ENCODE results near the gene PITPNC1. TPM values are rescaled to one million over a fixed set of nuclear protein-coding genes. Genes with fewer than 3 reads are reported as not detected.

The PITPNC1 gene
- total RNA-seq, 1 donor from 2014 or later = 12.4 TPM

DNA sequence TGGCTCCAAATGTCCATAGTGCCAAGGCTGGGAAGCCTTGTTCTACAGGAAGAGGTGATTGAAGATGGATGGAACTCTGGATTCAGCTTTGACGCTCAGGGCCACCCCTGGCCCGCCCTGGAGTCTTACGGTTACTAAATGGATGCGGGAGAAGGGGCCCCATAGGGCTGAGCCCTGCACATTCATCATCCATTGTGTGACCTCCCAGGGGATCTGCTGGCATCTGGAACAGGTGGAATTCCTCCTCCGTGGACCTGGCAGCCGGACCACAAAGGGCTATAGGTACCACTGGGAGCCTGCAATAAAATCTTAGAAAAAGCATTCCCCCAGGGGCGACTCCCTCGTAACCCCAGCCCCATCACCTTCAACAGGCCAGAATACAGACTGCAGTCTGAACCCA, 259.2 kb downstream of the PITPNC1 start:
- no peaks in the 10 kb centered on the region for H3K79me2 ChIP-seq (ENCODE audit: insufficient read depth, low read length)
- Mint-ChIP-seq H3K9me3 (ENCODE audit: unreplicated experiment) (no peaks in the 10 kb centered on the region), H3K4me1 (ENCODE audit: low read depth, unreplicated experiment) (peaks cover 5% of the 10 kb centered on the region), H3K4me3 (ENCODE audit: unreplicated experiment) (no peak overlapping the region), H3K27ac (ENCODE audit: unreplicated experiment) (no peak overlapping the region), H3K36me3 (ENCODE audit: low read depth, unreplicated experiment) (peaks cover 9% of the 10 kb centered on the region), H3K27me3 (ENCODE audit: low read depth, unreplicated experiment) (no peaks in the 10 kb centered on the region)
- H2AFZ ChIP-seq (ENCODE audit: low read depth, low read length) = no peak overlapping the region
- no peak overlapping the region for H3K9ac ChIP-seq (ENCODE audit: low read length)
- no peak overlapping the region for H3K27ac ChIP-seq (ENCODE audit: low read depth, low read length)
- no peaks in the 10 kb centered on the region for H3K27me3 ChIP-seq (ENCODE audit: insufficient read depth, low read length)
- DNase-seq (ENCODE audit: low read depth) (no peak), FAIRE-seq (no peak)
- H3K4me3 ChIP-seq (ENCODE audit: insufficient read depth, low read depth, low read length) = no peak overlapping the region
- peaks cover 5% of the 10 kb centered on the region for H3K4me1 ChIP-seq (ENCODE audit: insufficient read depth, low read length)
- TF ChIP-seq EZH2 (IDR thresholded peaks at IDR 0.05; ENCODE audit: insufficient read depth, low read length) = no peak
- TF ChIP-seq, protein P1, sequence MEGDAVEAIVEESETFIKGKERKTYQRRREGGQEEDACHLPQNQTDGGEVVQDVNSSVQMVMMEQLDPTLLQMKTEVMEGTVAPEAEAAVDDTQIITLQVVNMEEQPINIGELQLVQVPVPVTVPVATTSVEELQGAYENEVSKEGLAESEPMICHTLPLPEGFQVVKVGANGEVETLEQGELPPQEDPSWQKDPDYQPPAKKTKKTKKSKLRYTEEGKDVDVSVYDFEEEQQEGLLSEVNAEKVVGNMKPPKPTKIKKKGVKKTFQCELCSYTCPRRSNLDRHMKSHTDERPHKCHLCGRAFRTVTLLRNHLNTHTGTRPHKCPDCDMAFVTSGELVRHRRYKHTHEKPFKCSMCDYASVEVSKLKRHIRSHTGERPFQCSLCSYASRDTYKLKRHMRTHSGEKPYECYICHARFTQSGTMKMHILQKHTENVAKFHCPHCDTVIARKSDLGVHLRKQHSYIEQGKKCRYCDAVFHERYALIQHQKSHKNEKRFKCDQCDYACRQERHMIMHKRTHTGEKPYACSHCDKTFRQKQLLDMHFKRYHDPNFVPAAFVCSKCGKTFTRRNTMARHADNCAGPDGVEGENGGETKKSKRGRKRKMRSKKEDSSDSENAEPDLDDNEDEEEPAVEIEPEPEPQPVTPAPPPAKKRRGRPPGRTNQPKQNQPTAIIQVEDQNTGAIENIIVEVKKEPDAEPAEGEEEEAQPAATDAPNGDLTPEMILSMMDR (IDR thresholded peaks at IDR 0.05; ENCODE audit: insufficient read depth, low read depth, low read length) = no peak
- no peak overlapping the region for H3K4me2 ChIP-seq (ENCODE audit: low read length)
- no peaks in the 10 kb centered on the region for H3K36me3 ChIP-seq (ENCODE audit: insufficient read depth, low read length)
- no peaks in the 10 kb centered on the region for H3K9me3 ChIP-seq (ENCODE audit: insufficient read depth, low read depth, low read length)
- H4K20me1 ChIP-seq (ENCODE audit: insufficient read depth, low read length) = no peaks in the 10 kb centered on the region

DNA sequence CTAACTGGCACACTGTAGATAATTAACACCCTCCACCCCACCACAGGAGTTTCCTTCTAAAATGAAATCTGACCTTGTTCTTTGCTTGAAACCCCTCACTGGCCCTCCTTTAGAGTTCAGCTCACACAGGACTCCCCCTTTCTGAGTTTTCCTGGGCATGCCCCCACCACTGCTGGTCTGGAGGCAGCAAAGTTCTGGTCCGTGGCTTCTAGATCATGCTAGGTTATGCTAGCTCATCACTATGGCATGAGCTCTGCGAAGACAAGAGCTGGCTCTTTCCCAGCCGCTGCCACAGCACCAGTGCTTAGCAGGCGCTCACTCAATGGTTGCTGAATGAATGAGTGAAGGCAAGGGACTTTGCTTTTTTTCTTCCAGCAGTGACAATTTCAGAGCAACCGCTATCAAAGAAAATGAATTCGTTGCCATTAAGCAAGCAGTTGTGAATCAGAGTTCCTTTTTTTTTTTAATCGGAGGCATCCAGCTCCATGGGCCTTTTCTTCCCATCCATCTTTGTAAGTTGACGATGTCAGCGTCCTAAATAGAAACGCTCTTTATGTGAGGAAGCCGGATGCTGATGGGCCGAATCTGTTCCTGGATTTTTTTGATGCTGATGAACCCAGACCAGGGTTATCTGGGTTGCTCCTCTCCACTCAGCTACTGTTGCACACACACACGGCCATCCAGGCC, 259.9 kb downstream of the PITPNC1 start:
- Histone ChIP-seq H3K27me3 (ENCODE audit: insufficient read depth, low read length) (no peaks in the 10 kb centered on the region), H3K4me3 (ENCODE audit: insufficient read depth, low read depth, low read length) (no peak overlapping the region), H3K79me2 (ENCODE audit: insufficient read depth, low read length) (no peaks in the 10 kb centered on the region), H3K4me1 (ENCODE audit: insufficient read depth, low read length) (peaks cover 5% of the 10 kb centered on the region), H3K9me3 (ENCODE audit: insufficient read depth, low read depth, low read length) (no peaks in the 10 kb centered on the region), H3K36me3 (ENCODE audit: insufficient read depth, low read length) (no peaks in the 10 kb centered on the region), H3K4me2 (ENCODE audit: low read length) (peak overlapping the region; percentile 50), H3K27ac (ENCODE audit: low read depth, low read length) (no peak overlapping the region), H4K20me1 (ENCODE audit: insufficient read depth, low read length) (no peaks in the 10 kb centered on the region), H2AFZ (ENCODE audit: low read depth, low read length) (no peak overlapping the region), H3K9ac (ENCODE audit: low read length) (no peak overlapping the region)
- DNase-seq (ENCODE audit: low read depth) (peak; percentile 77), FAIRE-seq (no peak)
- peak overlapping the region; percentile 17 for H3K4me3 Mint-ChIP-seq (ENCODE audit: unreplicated experiment)
- H3K36me3 Mint-ChIP-seq (ENCODE audit: low read depth, unreplicated experiment) = peaks cover 9% of the 10 kb centered on the region
- no peaks in the 10 kb centered on the region for H3K9me3 Mint-ChIP-seq (ENCODE audit: unreplicated experiment)
- H3K4me1 Mint-ChIP-seq (ENCODE audit: low read depth, unreplicated experiment) = peaks cover 5% of the 10 kb centered on the region
- H3K27ac Mint-ChIP-seq (ENCODE audit: unreplicated experiment) = peak overlapping the region; percentile 20
- H3K27me3 Mint-ChIP-seq (ENCODE audit: low read depth, unreplicated experiment) = no peaks in the 10 kb centered on the region
- TF ChIP-seq, protein P1 (IDR thresholded peaks at IDR 0.05; ENCODE audit: insufficient read depth, low read depth, low read length) = no peak
- TF ChIP-seq EZH2 (IDR thresholded peaks at IDR 0.05; ENCODE audit: insufficient read depth, low read length) = no peak
